ENCODE results near the gene ASXL3.

ASXL3 gene

GRCh38 chr18:33656889-33657448 lies 79.0 kb downstream of the ASXL3 start:
- DNase-seq (ENCODE audit: low read depth in 2 of 3, low spot score in 1 of 3): no peak

- DNase-seq (ENCODE audit: low read depth in 2 of 3, low spot score in 1 of 3): no peak
These were observed 82.8 kb downstream of the ASXL3 start for GRCh38 chr18:33660696-33661310.

GRCh38 chr18:33664241-33664874 lies 86.3 kb downstream of the ASXL3 start:
- DNase-seq (ENCODE audit: low read depth in 2 of 3, low spot score in 1 of 3): no peak

- no peak for DNase-seq (ENCODE audit: low read depth in 2 of 3, low spot score in 1 of 3)
These were observed 87.2 kb downstream of the ASXL3 start for GRCh38 chr18:33665187-33665586.

GRCh38 chr18:33665641-33666040 lies 87.6 kb downstream of the ASXL3 start:
- DNase-seq (ENCODE audit: low read depth in 2 of 3, low spot score in 1 of 3): no peak

- no peak for DNase-seq (ENCODE audit: low read depth in 2 of 3, low spot score in 1 of 3)
These were observed 88.9 kb downstream of the ASXL3 start for GRCh38 chr18:33666915-33667314.

GRCh38 chr18:33669589-33669988 lies 91.6 kb downstream of the ASXL3 start:
- DNase-seq (ENCODE audit: low read depth in 2 of 3, low spot score in 1 of 3): no peak

GRCh38 chr18:33670029-33670428 lies 92.0 kb downstream of the ASXL3 start:
- no peak for DNase-seq (ENCODE audit: low read depth in 2 of 3, low spot score in 1 of 3)

- DNase-seq (ENCODE audit: low read depth in 2 of 3, low spot score in 1 of 3): no peak
These were observed 95.7 kb downstream of the ASXL3 start for GRCh38 chr18:33673689-33674088.

GRCh38 chr18:33676593-33676992 lies 98.6 kb downstream of the ASXL3 start:
- no peak for DNase-seq (ENCODE audit: low read depth in 2 of 3, low spot score in 1 of 3)

GRCh38 chr18:33677891-33678290 lies 99.9 kb downstream of the ASXL3 start:
- no peak for DNase-seq (ENCODE audit: low read depth in 2 of 3, low spot score in 1 of 3)

- DNase-seq (ENCODE audit: low read depth in 2 of 3, low spot score in 1 of 3): no peak
These were observed 104.4 kb downstream of the ASXL3 start for GRCh38 chr18:33682436-33682835.

- DNase-seq (ENCODE audit: low read depth in 2 of 3, low spot score in 1 of 3): no peak
These were observed 116.6 kb downstream of the ASXL3 start for GRCh38 chr18:33694593-33694992.

GRCh38 chr18:33696332-33697162 lies 118.5 kb downstream of the ASXL3 start:
- DNase-seq (ENCODE audit: low read depth in 2 of 3, low spot score in 1 of 3): no peak

- no peak for DNase-seq (ENCODE audit: low read depth in 2 of 3, low spot score in 1 of 3)
These were observed 119.5 kb downstream of the ASXL3 start for GRCh38 chr18:33697498-33697897.

- DNase-seq (ENCODE audit: low read depth in 2 of 3, low spot score in 1 of 3): no peak
These were observed 121.4 kb downstream of the ASXL3 start for GRCh38 chr18:33699372-33699771.

- DNase-seq (ENCODE audit: low read depth in 2 of 3, low spot score in 1 of 3): no peak
These were observed 122.5 kb downstream of the ASXL3 start for GRCh38 chr18:33700513-33700976.

- DNase-seq (ENCODE audit: low read depth in 2 of 3, low spot score in 1 of 3): no peak
These were observed 124.6 kb downstream of the ASXL3 start for GRCh38 chr18:33702625-33703024.

- DNase-seq (ENCODE audit: low read depth in 2 of 3, low spot score in 1 of 3): no peak
These were observed 128.4 kb downstream of the ASXL3 start for GRCh38 chr18:33706391-33706790.

- no peak for DNase-seq (ENCODE audit: low read depth in 2 of 3, low spot score in 1 of 3)
These were observed 130.9 kb downstream of the ASXL3 start for GRCh38 chr18:33708876-33709275.

- DNase-seq (ENCODE audit: low read depth in 2 of 3, low spot score in 1 of 3): no peak
These were observed 132.2 kb downstream of the ASXL3 start for GRCh38 chr18:33710269-33710668.

- no peak for DNase-seq (ENCODE audit: low read depth in 2 of 3, low spot score in 1 of 3)
These were observed 133.5 kb downstream of the ASXL3 start for GRCh38 chr18:33711514-33711913.
